ENCODE results near the gene CFAP74.

CFAP74 gene

DNA sequence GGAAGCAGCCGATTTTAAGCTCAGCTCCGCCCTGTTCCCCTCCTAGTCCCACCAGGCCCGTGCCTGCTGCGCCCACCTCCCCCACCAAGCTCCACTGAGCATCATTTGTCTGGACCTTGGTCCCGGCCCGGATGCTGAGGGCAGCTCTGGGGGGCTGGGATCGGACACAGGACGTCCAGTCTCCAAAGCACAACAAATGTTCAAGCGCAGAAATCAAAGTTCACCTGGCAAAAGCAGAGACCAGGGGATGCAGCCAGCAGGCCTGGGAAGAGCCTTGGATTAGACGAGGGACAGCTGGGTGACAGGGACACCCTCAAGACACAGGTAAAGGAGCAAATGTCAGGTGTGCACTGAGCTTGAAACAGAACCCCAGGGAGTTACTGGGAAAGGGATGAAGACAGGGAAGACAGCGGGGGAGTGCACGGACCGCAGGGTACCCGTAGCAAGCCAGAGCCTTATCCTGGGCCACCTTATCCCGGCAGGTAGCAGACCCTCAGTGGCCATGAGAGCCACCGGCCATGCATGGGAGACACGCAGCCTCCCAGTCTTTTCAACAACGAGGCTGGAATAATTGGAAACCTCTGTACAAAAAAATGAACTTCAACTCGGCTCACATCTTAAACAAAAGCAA lies 62.3 kb downstream of the CFAP74 start:
- H3K4me3 ChIP-seq (ENCODE audit: control insufficient read depth, low read depth, low read length), result no peak overlapping the region
- no peak for DNase-seq (ENCODE audit: low read depth)
- TF ChIP-seq, protein P1, sequence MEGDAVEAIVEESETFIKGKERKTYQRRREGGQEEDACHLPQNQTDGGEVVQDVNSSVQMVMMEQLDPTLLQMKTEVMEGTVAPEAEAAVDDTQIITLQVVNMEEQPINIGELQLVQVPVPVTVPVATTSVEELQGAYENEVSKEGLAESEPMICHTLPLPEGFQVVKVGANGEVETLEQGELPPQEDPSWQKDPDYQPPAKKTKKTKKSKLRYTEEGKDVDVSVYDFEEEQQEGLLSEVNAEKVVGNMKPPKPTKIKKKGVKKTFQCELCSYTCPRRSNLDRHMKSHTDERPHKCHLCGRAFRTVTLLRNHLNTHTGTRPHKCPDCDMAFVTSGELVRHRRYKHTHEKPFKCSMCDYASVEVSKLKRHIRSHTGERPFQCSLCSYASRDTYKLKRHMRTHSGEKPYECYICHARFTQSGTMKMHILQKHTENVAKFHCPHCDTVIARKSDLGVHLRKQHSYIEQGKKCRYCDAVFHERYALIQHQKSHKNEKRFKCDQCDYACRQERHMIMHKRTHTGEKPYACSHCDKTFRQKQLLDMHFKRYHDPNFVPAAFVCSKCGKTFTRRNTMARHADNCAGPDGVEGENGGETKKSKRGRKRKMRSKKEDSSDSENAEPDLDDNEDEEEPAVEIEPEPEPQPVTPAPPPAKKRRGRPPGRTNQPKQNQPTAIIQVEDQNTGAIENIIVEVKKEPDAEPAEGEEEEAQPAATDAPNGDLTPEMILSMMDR (IDR thresholded peaks at IDR 0.05; ENCODE audit: control insufficient read depth, insufficient read depth, low read depth, low read length, missing control alignments), result no peak

DNA sequence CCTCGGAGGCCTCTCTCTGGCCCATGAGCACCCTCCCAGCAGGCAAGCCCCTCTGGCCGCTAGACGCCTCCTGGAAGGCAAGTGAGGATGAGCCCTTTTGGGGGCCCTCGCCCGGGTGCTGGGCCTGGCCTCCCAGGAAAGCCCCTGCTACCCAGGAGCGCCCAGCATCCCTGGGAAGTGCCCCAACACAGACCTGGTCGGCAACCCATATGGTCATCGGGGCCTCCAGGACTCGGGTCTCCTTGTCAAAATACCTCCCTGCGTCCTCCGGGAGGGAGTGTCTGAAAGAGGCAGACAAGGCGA lies 63.5 kb downstream of the CFAP74 start:
- no peak overlapping the region for H3K4me3 ChIP-seq (ENCODE audit: control insufficient read depth, low read depth, low read length)
- DNase-seq (ENCODE audit: low read depth), result no peak
- TF ChIP-seq, protein P1 (IDR thresholded peaks at IDR 0.05; ENCODE audit: control insufficient read depth, insufficient read depth, low read depth, low read length, missing control alignments), result no peak

DNA sequence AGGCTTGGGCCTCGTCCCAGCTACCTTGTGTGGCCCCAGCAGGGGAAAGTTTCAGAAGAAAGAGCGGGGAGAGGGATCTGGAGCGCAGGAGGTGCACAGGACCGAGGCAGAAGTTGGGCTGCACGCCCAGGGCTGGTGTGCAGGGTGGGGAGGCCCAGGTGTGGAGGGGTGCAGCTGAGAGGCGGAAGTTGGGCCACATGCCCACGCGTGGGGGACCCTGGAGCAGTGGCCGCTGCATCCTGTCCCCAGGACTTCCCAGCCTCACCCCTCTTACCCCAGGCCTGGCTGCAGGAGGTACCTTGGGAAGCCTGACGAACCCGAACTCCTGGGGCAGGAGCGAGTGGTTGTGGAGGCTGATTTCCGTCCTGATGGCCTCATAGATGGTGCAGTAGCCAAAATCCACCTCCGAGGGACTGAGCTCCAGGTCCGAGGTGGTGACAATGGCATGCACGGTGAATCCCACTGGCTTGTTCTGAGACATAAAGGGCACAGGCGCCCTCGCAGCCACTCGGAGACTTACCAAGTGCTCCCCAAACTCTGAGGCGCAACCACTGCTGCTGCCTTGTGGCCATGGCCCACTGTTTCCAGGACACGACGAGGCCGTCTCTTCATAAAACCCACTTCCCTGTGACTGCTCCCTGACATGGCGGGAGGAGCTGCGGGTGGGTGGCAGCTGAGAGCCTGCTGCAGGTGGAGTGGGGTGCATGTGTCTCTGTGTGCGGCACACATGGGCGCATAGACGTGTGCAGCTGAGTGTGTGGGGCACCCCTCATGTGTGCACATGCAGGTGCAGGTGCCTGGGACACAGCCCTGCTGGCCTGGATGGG lies 64.1 kb downstream of the CFAP74 start:
- TF ChIP-seq, protein P1 (IDR thresholded peaks at IDR 0.05; ENCODE audit: control insufficient read depth, insufficient read depth, low read depth, low read length, missing control alignments), result no peak
- DNase-seq (ENCODE audit: low read depth), result no peak
- H3K4me3 ChIP-seq (ENCODE audit: control insufficient read depth, low read depth, low read length), result no peak overlapping the region

DNA sequence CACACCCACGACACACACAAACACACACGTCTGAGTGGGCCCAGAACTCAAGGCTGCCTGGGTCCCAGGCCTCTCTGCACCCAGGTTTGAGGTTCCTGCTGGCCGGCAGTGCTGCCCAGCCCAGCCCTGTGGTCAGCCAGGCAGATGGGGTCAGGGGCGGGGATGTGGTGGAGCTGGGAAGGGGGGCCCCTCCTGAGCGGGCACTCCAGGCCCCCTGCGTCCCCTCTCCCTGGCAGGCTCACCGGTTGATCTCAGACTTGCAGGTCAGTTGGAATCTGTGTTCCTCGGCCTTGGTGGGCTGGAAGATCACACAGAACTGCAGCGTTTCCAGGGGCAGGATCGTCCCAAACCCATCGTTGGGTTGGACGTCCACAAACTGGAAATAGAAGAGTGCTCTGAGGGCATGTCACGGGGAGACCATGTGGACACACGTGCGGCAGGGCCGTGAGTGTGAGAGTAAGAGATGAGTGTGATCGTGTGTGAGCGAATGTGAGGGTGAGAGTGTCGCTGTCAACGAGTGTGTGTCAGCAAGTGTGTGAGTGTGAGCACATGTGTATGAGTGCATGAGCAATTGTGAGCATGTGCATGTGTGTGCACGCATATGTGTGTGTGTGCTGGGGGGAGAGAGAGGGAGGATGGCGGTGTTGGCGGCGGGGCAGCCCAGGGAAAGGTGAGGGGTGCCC lies 64.8 kb downstream of the CFAP74 start:
- TF ChIP-seq, protein P1 (IDR thresholded peaks at IDR 0.05; ENCODE audit: control insufficient read depth, insufficient read depth, low read depth, low read length, missing control alignments), result no peak
- H3K4me3 ChIP-seq (ENCODE audit: control insufficient read depth, low read depth, low read length), result no peak overlapping the region
- DNase-seq (ENCODE audit: low read depth), result no peak

DNA sequence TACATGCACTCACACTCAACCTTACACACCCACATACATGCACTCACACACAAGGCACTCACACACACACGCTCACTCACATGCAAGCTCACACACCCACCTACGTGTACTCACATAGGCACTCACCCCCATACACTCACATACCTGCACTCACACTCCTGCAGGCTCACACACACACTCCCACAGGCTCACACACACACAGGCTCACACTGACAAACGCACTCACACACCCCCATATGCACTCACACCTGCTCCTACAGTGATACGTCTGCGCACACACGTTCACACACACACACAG lies 65.4 kb downstream of the CFAP74 start:
- no peak for DNase-seq (ENCODE audit: low read depth)
- no peak overlapping the region for H3K4me3 ChIP-seq (ENCODE audit: control insufficient read depth, low read depth, low read length)
- TF ChIP-seq, protein P1 (IDR thresholded peaks at IDR 0.05; ENCODE audit: control insufficient read depth, insufficient read depth, low read depth, low read length, missing control alignments), result no peak

DNA sequence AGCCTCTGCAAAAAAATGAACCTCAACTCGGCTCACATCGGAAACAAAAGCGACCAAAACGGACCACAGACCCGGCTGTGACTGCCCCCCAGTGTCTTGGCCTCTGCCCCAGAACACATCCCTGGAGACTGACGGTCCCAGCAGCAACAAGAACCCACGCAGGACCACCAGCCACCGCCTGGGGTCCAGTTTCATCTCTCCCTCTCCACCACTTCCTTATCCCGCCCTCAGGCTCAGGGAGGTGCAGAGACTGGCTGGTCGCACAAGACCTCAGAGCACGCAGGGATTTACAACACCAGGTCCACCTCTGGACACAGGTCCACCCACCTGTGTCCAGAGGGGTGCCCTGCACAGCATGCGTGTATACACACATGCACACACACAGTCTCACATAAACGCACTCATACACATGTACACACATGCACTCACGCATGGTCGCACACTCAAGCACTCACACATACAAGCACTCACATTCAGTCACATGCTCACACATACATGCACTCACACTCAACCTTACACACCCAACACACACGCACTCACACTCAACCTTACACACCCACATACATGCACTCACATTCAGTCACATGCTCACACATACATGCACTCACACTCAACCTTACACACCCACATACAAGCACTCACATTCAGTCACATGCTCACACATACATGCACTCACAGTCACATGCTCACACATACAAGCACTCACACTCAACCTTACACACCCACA lies 65.9 kb downstream of the CFAP74 start:
- TF ChIP-seq, protein P1 (IDR thresholded peaks at IDR 0.05; ENCODE audit: control insufficient read depth, insufficient read depth, low read depth, low read length, missing control alignments), result no peak
- DNase-seq (ENCODE audit: low read depth), result no peak
- no peak overlapping the region for H3K4me3 ChIP-seq (ENCODE audit: control insufficient read depth, low read depth, low read length)
